Measurements from ENCODE around the gene FAM227B.
"Not testable (repeated sequence)": the region's sequence is repeated elsewhere in the genome, so short reads cannot be mapped to it uniquely, and the experiment has no call there.

Gene FAM227B

GRCh38 chr15:49421991-49422390 is 198.6 kb downstream of the FAM227B start:
- no peak for TF ChIP-seq ELF4 (IDR thresholded peaks at IDR 0.05)
- TF ChIP-seq FOXK2 (IDR thresholded peaks at IDR 0.05), result no peak
- no peak for TF ChIP-seq L3MBTL2 (conservative IDR thresholded peaks at IDR 0.05)
- no peak for TF ChIP-seq ARNT (IDR thresholded peaks at IDR 0.05)
- no peak for TF ChIP-seq LEF1 (IDR thresholded peaks at IDR 0.05; ENCODE audit: borderline replicate concordance)
- TF ChIP-seq HDGF (IDR thresholded peaks at IDR 0.05; ENCODE audit: borderline replicate concordance), result no peak
- no peak for TF ChIP-seq NFRKB (IDR thresholded peaks at IDR 0.05)
- no peak for TF ChIP-seq FOXM1 (IDR thresholded peaks at IDR 0.05; ENCODE audit: borderline replicate concordance)
- TF ChIP-seq BHLHE40 (IDR thresholded peaks at IDR 0.05; ENCODE audit: borderline replicate concordance), result no peak
- TF ChIP-seq PKNOX1 (IDR thresholded peaks at IDR 0.05), result no peak
- no peak for TF ChIP-seq CTBP1 (IDR thresholded peaks at IDR 0.05; ENCODE audit: borderline replicate concordance)
- TF ChIP-seq TARDBP (IDR thresholded peaks at IDR 0.05), result no peak
- POLR2A ChIA-PET, result no interaction called here
- CTCF ChIA-PET, result interaction anchor here (0.8 to 1.6 kb wide), 8 partner anchors 9 to 581 kb away, joined by 3 to 13 read pairs (median 4); no protein-coding TSS in a partner anchor
- DNase-seq (ENCODE audit: extremely low spot score), result peak; percentile 6

GRCh38 chr15:49418811-49419210 is 201.8 kb downstream of the FAM227B start:
- ChIA-PET POLR2A (no interaction called here), CTCF (no interaction called here)

DNA sequence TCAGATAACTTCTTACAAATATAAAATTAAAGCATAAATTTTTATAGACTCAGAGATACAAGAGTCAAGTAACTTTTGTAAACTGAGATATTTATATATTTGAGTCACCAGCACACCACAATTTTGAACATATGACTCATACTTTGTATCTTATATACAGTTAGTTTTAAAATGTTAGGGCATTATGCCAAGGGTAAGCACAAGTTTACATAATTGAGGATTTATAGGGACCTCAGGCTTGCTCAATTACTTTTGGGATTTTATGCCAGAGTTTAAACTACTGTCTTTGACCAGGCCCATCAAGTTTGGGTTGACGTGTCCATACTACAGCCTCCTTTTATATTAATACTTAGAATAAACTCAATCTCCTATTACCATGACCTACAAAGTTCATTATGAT is 205.0 kb downstream of the FAM227B start:
- no peak for DNase-seq (ENCODE audit: extremely low spot score)
- CTCF ChIA-PET, result no interaction called here
- POLR2A ChIA-PET, result no interaction called here
- TF ChIP-seq SUZ12 (IDR thresholded peaks at IDR 0.05) (no peak), SP1 (IDR thresholded peaks at IDR 0.05) (no peak), LEF1 (IDR thresholded peaks at IDR 0.05; ENCODE audit: borderline replicate concordance) (no peak)

More at GRCh38 chr15:49418811-49419210, 201.8 kb downstream of the FAM227B start:
- no peak for TF ChIP-seq NFRKB (IDR thresholded peaks at IDR 0.05)
- DNase-seq (ENCODE audit: extremely low spot score), result no peak

DNA sequence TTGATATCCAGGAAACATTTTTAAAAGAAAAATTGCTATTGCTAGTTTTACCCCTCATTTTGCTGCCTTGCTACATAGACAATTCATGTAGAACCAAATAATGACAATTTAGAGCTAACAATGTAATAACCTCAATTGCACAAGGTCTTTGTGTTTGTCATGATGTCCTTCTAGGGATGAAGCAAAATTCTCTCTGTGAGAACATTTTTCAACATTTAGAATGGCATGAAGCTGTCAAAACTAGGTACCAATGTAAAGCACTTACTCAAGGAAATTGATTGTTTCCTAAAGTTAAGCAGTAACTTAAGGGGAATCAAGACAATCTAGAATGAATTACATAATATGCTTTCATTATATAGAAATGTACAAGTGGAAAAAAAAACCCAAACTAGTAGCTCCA is 205.5 kb downstream of the FAM227B start:
- no peak for DNase-seq (ENCODE audit: extremely low spot score)
- TF ChIP-seq BHLHE40 (IDR thresholded peaks at IDR 0.05; ENCODE audit: borderline replicate concordance) (no peak), NFRKB (IDR thresholded peaks at IDR 0.05) (no peak), TARDBP (IDR thresholded peaks at IDR 0.05) (no peak), PKNOX1 (IDR thresholded peaks at IDR 0.05) (no peak), L3MBTL2 (conservative IDR thresholded peaks at IDR 0.05) (no peak), CTBP1 (IDR thresholded peaks at IDR 0.05; ENCODE audit: borderline replicate concordance) (no peak), HDGF (IDR thresholded peaks at IDR 0.05; ENCODE audit: borderline replicate concordance) (no peak), ELF4 (IDR thresholded peaks at IDR 0.05) (no peak), ZNF384 (IDR thresholded peaks at IDR 0.05) (no peak), FOXK2 (IDR thresholded peaks at IDR 0.05) (no peak), SUZ12 (IDR thresholded peaks at IDR 0.05) (no peak), FOXA1 (IDR thresholded peaks at IDR 0.05) (no peak), FOXM1 (IDR thresholded peaks at IDR 0.05; ENCODE audit: borderline replicate concordance) (no peak)
- ChIA-PET CTCF (no interaction called here), POLR2A (no interaction called here)

DNA sequence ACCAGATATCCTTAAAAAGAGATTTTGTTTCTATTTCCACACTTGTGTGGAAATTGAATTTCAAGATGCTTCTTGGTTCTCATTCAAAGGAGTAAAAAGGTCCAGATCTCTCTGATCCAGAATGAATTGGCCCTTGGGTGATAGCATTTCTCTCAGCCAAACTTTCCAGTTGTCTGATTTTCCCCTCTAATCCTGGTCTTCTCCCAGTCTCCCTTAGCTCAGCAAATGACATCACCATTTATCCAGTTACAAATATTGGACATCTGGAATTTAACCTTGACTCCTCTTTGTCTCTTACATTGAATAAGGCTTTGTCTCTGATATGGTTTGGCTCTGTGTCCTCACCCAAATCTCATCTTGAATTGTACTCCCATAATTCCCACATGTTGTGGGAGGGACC is 207.8 kb downstream of the FAM227B start:
- TF ChIP-seq SP1 (IDR thresholded peaks at IDR 0.05) (no peak), BHLHE40 (IDR thresholded peaks at IDR 0.05; ENCODE audit: borderline replicate concordance) (no peak), SUZ12 (IDR thresholded peaks at IDR 0.05) (no peak), FOXM1 (IDR thresholded peaks at IDR 0.05; ENCODE audit: borderline replicate concordance) (no peak), PKNOX1 (IDR thresholded peaks at IDR 0.05) (no peak), HDGF (IDR thresholded peaks at IDR 0.05; ENCODE audit: borderline replicate concordance) (no peak), L3MBTL2 (conservative IDR thresholded peaks at IDR 0.05) (no peak), TARDBP (IDR thresholded peaks at IDR 0.05) (no peak), FOXK2 (IDR thresholded peaks at IDR 0.05) (no peak), ARNT (IDR thresholded peaks at IDR 0.05) (no peak), CTBP1 (IDR thresholded peaks at IDR 0.05; ENCODE audit: borderline replicate concordance) (no peak), FOXA1 (IDR thresholded peaks at IDR 0.05) (no peak), LEF1 (IDR thresholded peaks at IDR 0.05; ENCODE audit: borderline replicate concordance) (no peak), ZNF384 (IDR thresholded peaks at IDR 0.05) (no peak), NFRKB (IDR thresholded peaks at IDR 0.05) (no peak), ELF4 (IDR thresholded peaks at IDR 0.05) (no peak)
- POLR2A ChIA-PET, result no interaction called here
- DNase-seq (ENCODE audit: extremely low spot score), result no peak
- CTCF ChIA-PET, result interaction anchor here (1.2 kb wide), 1 partner anchor 9 kb away, joined by 4 read pairs; no protein-coding TSS in a partner anchor

DNA sequence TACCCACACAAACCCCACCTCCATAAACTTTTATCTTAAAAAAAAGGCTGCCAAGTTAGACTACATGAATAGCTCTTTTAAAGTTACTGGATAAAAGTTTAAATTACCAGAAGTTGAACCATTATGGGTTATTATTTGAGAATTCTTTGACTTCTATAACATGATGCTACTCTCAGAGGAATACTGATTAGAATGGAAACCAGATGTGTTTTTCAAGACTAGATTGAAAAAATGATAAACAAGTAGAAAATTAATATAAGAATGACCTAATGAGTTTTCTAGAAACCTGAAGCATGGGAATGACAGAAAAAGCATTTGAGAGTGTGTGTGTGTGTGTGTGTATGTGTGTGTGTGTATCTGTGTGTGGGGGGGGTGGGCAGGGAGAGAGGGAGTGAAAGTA is 210.0 kb downstream of the FAM227B start:
- TF ChIP-seq FOXK2 (IDR thresholded peaks at IDR 0.05), result no peak
- DNase-seq (ENCODE audit: extremely low spot score), result no peak
- ChIA-PET CTCF (no interaction called here), POLR2A (no interaction called here)

DNA sequence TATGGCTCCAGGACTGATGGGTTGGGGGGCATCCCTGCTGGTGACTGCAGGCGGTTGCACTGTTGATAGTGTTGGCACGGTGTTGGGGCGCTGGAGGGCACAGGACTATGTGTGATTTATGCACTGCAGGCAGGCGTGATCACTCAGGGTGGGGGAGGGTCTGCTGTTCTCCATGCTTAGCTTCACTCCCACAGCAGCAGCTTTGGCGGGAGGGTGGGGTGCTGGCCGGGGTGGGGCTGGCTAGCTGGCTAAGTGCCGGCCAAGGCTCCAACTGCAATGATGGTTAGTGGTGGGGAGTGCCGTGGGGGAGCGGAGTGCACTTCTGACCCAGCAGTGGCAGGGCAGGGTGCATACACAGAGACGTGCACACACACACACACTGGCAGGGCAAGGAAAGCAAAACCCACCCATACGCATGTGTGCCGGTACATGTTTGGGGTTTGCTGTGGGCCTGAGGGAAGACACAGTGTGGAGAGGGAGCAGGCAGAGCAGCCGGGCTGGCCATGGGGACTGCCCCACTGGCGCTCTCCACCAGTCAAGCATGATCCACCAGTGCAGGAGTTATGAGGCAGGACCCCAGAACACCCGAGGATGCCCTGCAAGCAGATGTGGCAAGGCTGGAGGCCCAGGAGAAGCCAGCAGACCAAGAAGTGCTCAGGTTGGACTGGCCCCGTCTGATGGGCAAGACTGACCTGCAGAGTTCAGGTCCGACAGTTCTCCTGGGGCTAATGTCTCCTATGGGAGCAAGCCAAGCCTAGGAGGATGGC is 214.1 kb downstream of the FAM227B start:
- no peak for DNase-seq (ENCODE audit: extremely low spot score)
- TF ChIP-seq CTBP1 (IDR thresholded peaks at IDR 0.05; ENCODE audit: borderline replicate concordance), result no peak
- no peak for TF ChIP-seq FOXK2 (IDR thresholded peaks at IDR 0.05)
- TF ChIP-seq FOXM1 (IDR thresholded peaks at IDR 0.05; ENCODE audit: borderline replicate concordance), result no peak
- CTCF ChIA-PET, result no interaction called here
- POLR2A ChIA-PET, result no interaction called here

DNA sequence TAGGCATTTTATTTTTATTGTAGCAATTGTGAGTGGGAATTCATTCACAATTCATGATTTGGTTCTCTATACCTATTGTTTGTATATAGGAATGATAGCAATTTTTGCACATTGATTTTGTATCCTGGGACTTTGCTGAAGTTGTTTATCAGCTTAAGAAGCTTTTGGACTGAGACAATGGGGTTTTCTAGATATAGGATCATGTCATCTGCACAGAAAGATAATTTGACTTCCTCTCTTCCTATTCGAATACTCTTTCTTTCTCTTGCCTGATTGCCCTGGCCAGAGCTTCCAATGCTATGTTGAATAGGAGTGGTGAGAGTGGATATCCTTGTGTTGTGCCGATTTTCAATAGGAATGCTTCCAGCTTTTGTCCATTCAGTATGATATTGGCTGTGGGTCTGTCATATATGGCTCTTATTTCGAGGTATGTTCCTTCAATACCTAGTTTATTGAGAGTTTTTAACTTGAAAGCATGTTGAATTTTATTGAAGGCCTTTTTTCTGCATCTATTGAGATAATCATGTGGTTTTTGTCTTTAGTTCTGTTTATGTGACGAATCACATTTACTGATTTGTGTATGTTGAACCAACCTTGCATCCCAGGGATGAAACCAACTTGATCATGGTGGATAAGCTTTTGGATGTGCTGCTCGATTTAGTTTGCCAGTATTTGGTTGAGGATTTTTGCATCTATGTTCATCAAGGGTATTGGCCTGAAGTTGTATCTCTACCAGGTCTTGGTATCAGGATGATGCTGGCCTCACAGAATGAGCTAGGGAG is 217.9 kb downstream of the FAM227B start:
- CTCF ChIA-PET; POLR2A ChIA-PET; DNase-seq (ENCODE audit: extremely low spot score): not testable (repeated sequence)
